Measurements from ENCODE around the gene LEKR1.
"Not testable (repeated sequence)": the region's sequence is repeated elsewhere in the genome, so short reads cannot be mapped to it uniquely, and the experiment has no call there.

The LEKR1 gene

DNA sequence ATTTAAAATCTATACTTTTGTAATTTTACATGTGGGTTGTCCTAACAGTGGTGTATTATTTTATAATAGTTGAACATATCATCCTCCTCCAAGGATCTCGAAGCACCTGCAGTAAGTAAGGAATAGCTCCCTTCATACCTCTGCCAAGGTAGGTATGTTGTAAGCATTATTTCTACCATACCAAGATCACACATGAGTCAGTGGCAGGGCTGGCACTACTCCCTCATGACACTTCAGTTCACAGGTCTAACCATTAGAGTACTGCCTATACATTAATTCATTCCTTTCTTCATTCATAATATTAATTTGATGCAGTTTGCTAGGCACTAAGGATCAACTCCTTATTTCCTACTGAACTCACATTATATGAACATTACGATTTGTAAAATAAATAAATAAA is 11.9 kb upstream of the LEKR1 start:
- no peak for DNase-seq (ENCODE audit: low spot score in 2 of 2)
- no peak for ATAC-seq (replicated peaks; ENCODE audit: extremely low read depth, poor library complexity, severe bottlenecking)
- Mint-ChIP-seq H3K4me1 (peaks cover 14% of the 10 kb centered on the region), H3K36me3 (ENCODE audit: insufficient read depth) (peaks cover 9% of the 10 kb centered on the region), H3K9me3 (no peaks in the 10 kb centered on the region), H3K4me3 (no peak overlapping the region), H3K27me3 (no peaks in the 10 kb centered on the region), H3K27ac (ENCODE audit: low read depth) (no peak overlapping the region)

DNA sequence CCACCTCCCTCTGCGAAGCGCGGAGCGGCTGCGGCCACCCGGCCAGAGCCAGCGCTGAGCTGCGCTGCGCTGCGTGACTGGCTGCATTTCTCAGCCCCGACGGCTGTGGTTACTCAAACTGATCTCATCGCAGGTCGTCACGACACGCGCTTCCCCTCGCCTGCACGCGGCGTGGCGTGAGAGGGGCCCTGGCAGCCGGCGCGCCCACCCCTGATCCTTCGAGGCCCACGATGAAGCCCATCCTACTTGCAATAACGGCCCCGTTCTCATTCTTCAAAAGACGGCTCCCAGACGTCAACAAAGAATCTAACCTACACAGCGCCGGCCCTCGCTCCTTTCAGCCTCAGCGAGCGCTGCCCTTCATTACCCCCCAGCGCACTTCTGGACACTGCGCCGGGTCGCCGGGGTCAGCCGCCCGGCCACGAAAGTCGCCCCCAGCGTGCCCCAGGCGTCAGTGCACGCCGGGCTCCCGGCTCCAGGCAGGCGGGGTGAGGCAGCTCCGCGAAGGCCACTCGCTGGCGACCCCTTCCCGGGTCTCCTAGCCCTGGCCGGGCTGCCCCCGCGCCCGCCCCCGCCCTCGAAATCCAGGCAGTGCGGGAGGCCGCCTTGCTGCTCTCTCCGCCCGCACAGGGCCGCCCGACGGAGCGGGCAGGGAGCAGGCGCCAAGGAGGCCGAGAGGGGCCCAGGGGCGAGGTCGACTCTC is 9.9 kb upstream of the LEKR1 start:
- ATAC-seq (replicated peaks; ENCODE audit: extremely low read depth, poor library complexity, severe bottlenecking) (peak; percentile 35), DNase-seq (ENCODE audit: low spot score in 2 of 2) (no peak)
- Mint-ChIP-seq H3K27me3 (no peaks in the 10 kb centered on the region), H3K36me3 (ENCODE audit: insufficient read depth) (peaks cover 9% of the 10 kb centered on the region), H3K27ac (ENCODE audit: low read depth) (peak overlapping the region; percentile 86), H3K4me3 (peak overlapping the region; percentile 90), H3K4me1 (peaks cover 14% of the 10 kb centered on the region), H3K9me3 (no peaks in the 10 kb centered on the region)

DNA sequence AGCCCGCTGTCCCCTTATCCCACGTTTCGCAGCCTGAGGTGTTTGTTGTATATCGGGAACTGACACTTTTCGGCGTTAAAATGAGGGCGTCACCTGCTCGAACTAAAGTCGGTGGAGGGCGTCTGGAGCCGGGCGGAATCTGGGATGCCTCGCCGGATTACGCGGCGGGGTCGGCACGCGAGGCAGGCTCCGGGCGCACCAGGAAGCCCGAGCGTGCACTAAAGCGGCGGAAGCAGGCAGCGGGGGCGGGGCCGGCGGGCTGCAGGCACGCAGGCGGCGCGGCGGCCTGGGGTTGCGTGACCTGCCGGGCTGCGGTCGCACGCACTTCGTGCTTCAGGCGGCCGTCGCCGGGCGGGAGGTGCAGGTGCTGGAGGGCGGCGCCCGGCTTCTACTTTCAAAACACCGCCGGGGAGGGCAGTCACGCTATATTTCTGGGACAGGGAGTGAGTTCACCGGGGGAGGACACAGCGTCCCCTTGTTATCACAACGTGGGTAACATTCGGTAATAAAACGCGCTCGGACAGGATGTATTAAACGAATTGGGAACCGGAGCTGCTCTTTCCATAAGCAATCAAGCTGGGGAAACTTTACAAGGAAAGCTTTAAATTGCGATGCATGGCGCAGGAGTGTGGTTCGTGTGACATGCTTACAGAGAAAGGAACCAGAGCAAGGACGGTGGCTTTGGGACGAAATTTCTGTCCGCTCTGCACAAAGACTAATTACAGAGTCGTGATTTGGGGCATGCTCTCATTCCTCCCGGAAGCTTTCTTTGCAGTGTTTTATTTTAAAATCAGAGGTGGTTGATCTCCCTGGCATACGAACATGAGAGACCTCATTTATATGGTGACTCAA is 9.1 kb upstream of the LEKR1 start:
- DNase-seq (ENCODE audit: low spot score in 2 of 2) (peak; percentile 61 to 64), ATAC-seq (replicated peaks; ENCODE audit: extremely low read depth, poor library complexity, severe bottlenecking) (peak; percentile 78)
- peaks cover 9% of the 10 kb centered on the region for H3K36me3 Mint-ChIP-seq (ENCODE audit: insufficient read depth)
- no peaks in the 10 kb centered on the region for H3K9me3 Mint-ChIP-seq
- H3K27me3 Mint-ChIP-seq, result no peaks in the 10 kb centered on the region
- peak overlapping the region; percentile 86 for H3K27ac Mint-ChIP-seq (ENCODE audit: low read depth)
- H3K4me3 Mint-ChIP-seq, result peak overlapping the region; percentile 90
- H3K4me1 Mint-ChIP-seq, result peaks cover 14% of the 10 kb centered on the region

DNA sequence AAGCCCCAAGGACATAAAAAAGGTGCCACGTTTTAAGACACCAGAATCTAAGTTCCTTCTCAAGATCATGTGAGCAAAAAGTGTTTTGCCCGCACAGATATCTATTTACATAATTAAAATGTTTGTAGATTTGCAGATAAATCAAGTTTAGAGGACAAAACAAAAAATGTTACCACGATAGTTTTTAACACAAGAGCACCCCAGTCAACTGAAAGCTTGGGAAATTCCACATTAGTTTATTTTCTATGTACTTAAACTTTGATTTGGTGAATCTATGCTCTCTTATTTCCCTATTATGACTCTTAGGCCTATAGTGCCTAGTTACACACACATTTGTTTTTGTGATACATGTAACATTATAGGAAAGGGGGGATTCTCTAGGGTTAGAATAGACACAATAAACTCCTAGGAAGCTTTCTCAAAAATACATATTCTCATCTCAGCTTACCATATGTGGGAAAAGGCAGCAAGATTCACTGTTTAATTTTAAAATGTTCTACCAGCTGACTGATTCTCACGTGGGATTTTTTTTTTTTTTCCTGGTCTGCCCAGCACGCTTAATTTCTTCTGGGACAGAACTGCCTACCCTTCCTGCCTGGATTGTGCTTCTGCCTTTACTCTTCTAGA is 8.4 kb upstream of the LEKR1 start:
- peak overlapping the region; percentile 90 for H3K4me3 Mint-ChIP-seq
- H3K4me1 Mint-ChIP-seq, result peaks cover 14% of the 10 kb centered on the region
- no peaks in the 10 kb centered on the region for H3K9me3 Mint-ChIP-seq
- H3K27me3 Mint-ChIP-seq, result no peaks in the 10 kb centered on the region
- H3K36me3 Mint-ChIP-seq (ENCODE audit: insufficient read depth), result peaks cover 11% of the 10 kb centered on the region
- peak overlapping the region; percentile 86 for H3K27ac Mint-ChIP-seq (ENCODE audit: low read depth)
- peak; percentile 3 for ATAC-seq (replicated peaks; ENCODE audit: extremely low read depth, poor library complexity, severe bottlenecking)
- DNase-seq (ENCODE audit: low spot score in 2 of 2), result no peak

DNA sequence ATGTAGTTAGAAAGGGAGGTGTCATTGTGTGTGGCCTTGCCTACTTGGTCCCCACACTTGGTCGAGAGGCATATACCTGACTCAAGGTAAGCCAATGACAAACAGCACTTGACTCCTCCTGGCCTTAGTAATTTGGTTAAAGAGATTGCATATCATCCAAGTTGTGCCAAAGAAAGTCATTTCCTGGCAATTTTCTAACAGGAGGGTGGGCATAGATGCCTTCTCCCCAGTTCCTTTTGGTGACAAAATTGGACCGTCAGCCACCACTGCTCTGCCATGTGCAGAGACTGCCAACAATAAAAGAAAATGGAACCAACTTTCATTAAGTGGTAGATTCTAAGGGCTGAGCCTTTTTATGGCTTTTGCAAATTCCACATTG is 7.9 kb upstream of the LEKR1 start:
- Mint-ChIP-seq H3K9me3 (no peaks in the 10 kb centered on the region), H3K27ac (ENCODE audit: low read depth) (no peak overlapping the region), H3K4me3 (peak overlapping the region; percentile 90), H3K4me1 (peaks cover 11% of the 10 kb centered on the region), H3K36me3 (ENCODE audit: insufficient read depth) (peaks cover 11% of the 10 kb centered on the region), H3K27me3 (no peaks in the 10 kb centered on the region)
- DNase-seq (ENCODE audit: low spot score in 2 of 2) (no peak), ATAC-seq (replicated peaks; ENCODE audit: extremely low read depth, poor library complexity, severe bottlenecking) (no peak)

DNA sequence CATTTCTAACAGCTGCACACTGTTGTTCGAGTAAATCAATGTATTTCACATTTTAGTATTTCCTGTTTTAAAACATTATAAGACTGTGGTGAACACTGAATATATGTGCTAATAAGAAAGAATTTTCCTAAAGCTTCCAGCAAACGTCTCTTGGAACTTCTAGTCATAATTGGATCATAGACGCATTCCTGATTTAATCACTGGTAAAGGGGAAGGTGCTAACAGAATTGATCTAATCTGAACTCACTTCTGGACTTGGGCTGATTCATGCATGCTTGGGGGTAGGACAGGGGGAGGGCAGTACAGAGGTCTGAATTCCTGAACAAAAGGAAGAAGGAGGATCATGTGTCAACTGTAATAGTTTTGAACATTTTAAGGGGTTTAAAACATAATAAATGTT is 7.3 kb upstream of the LEKR1 start:
- no peak for DNase-seq (ENCODE audit: low spot score in 2 of 2)
- Mint-ChIP-seq H3K4me1 (peaks cover 8% of the 10 kb centered on the region), H3K27me3 (no peaks in the 10 kb centered on the region), H3K36me3 (ENCODE audit: insufficient read depth) (peaks cover 11% of the 10 kb centered on the region), H3K9me3 (no peaks in the 10 kb centered on the region), H3K4me3 (no peak overlapping the region), H3K27ac (ENCODE audit: low read depth) (no peak overlapping the region)
- no peak for ATAC-seq (replicated peaks; ENCODE audit: extremely low read depth, poor library complexity, severe bottlenecking)

DNA sequence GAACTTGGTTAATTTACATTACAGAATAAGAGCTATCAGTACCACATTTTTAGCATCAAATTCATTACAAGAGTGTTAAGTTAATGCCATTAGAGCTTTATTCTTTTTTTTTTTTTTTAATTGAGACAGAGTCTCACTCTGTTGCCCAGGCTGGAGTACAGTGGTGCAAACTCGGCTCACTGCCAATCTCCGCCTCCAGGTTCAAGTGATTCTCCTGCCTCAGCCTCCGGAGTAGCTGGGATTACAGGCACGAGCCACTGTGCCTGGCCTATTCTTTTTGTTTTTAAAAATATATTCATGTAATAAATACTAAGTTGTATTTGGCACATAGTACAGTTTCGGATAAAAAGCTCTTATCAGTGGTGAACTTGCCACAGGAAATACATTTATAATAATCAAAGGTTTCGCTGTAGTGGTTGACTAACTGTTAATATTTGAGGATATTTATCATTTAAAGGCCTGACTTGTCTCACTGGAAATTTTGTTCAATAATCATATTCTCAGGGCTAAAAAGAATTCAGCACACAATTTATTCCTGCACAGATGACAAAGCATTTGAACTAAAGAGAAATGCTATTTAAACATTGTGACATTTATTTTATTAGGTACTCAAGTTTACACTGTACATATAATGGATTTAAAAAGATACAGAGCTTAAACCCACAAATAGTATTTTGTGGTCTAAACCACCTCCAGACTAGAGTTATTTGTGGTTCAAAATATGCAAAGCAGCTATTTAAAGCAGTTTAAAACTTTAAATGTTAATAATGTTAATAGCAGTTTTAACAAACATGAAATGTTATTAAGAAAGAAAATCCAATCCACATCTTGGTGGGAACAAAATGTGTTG is 6.1 kb upstream of the LEKR1 start:
- DNase-seq (ENCODE audit: low spot score in 2 of 2), result no peak
- Mint-ChIP-seq H3K27ac (ENCODE audit: low read depth) (no peak overlapping the region), H3K4me3 (no peak overlapping the region), H3K4me1 (peaks cover 8% of the 10 kb centered on the region), H3K9me3 (no peaks in the 10 kb centered on the region), H3K36me3 (ENCODE audit: insufficient read depth) (peaks cover 11% of the 10 kb centered on the region), H3K27me3 (no peaks in the 10 kb centered on the region)
- no peak for ATAC-seq (replicated peaks; ENCODE audit: extremely low read depth, poor library complexity, severe bottlenecking)

DNA sequence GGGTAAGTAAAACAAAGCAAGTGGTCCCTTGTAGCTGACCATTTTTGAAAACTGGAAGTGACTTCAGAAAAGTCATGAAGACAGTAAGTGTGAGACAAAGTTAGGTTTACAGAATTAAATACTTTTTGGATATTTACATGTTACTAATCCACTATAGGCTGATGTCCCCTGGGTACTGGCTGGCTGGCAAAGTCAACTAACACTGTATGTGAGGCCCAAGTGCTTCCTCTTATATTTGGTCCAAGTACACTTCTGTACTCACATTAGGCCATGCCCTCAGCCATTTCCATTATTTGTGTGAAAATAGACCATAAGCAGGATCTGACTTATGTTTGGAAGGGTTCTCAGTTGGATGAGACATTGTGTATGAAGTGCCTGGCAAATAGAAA is 5.5 kb upstream of the LEKR1 start:
- no peaks in the 10 kb centered on the region for H3K9me3 Mint-ChIP-seq
- no peak overlapping the region for H3K4me3 Mint-ChIP-seq
- H3K4me1 Mint-ChIP-seq, result peaks cover 9% of the 10 kb centered on the region
- no peaks in the 10 kb centered on the region for H3K27me3 Mint-ChIP-seq
- no peak overlapping the region for H3K27ac Mint-ChIP-seq (ENCODE audit: low read depth)
- H3K36me3 Mint-ChIP-seq (ENCODE audit: insufficient read depth), result peaks cover 10% of the 10 kb centered on the region
- ATAC-seq (replicated peaks; ENCODE audit: extremely low read depth, poor library complexity, severe bottlenecking), result no peak
- no peak for DNase-seq (ENCODE audit: low spot score in 2 of 2)

DNA sequence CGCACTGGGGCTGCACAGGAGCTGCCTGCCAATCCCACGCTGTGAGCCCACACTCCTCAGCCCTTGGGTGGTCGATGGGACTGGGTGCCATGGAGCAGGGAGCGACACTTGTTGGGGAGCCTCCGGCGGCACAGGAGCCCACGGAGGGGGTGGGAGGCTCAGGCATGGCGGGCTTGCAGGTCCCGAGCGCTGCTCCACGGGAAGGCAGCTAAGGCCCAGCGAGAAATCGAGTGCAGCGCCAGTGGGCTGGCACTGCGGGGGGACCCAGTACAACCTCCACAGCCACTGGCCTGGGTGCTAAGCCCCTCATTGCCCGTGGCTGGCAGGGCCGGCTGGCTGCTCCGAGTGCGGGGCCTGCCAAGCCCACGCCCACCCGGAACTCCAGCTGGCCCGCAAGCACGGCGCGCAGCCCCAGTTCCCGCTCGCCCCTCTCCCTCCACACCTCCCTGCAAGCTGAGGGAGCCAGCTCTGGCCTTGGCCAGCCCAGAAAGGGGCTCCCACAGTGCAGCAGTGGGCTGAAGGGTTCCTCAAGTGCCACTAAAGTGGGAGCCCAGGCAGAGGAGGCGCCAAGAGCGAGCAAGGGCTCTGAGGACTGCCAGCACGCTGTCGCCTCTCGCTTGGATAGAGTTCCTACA is 3.4 kb upstream of the LEKR1 start:
- not testable (repeated sequence) for H3K27me3 Mint-ChIP-seq; H3K4me3 Mint-ChIP-seq; H3K9me3 Mint-ChIP-seq; DNase-seq (ENCODE audit: low spot score in 2 of 2); ATAC-seq (replicated peaks; ENCODE audit: extremely low read depth, poor library complexity, severe bottlenecking); H3K27ac Mint-ChIP-seq (ENCODE audit: low read depth)
- Mint-ChIP-seq H3K4me1 (peaks cover 23% of the 10 kb centered on the region), H3K36me3 (ENCODE audit: insufficient read depth) (peaks cover 13% of the 10 kb centered on the region)

DNA sequence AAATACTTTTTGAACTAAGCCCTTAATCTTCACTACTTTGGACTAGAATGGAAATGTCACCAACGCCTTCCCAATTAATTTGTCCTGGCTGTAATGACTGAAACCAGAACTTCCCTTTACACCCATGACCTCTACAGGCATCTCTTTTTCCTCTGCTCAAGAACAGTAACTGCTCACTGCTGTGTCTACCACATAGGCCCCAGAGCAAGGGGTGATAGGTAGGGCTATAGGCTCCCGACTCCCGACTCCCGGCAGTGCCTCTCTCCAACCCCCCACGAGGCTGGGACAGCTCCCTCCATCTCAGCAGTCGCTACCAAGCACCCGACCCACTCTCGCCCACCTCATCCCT is 384 bp upstream of the LEKR1 start:
- H3K27me3 Mint-ChIP-seq, result no peaks in the 10 kb centered on the region
- DNase-seq (ENCODE audit: low spot score in 2 of 2) (no peak), ATAC-seq (replicated peaks; ENCODE audit: extremely low read depth, poor library complexity, severe bottlenecking) (peak; percentile 54)
- peaks cover 24% of the 10 kb centered on the region for H3K4me1 Mint-ChIP-seq
- peak overlapping the region; percentile 86 for H3K4me3 Mint-ChIP-seq
- peak overlapping the region; percentile 88 for H3K27ac Mint-ChIP-seq (ENCODE audit: low read depth)
- peaks cover 13% of the 10 kb centered on the region for H3K36me3 Mint-ChIP-seq (ENCODE audit: insufficient read depth)
- no peaks in the 10 kb centered on the region for H3K9me3 Mint-ChIP-seq

DNA sequence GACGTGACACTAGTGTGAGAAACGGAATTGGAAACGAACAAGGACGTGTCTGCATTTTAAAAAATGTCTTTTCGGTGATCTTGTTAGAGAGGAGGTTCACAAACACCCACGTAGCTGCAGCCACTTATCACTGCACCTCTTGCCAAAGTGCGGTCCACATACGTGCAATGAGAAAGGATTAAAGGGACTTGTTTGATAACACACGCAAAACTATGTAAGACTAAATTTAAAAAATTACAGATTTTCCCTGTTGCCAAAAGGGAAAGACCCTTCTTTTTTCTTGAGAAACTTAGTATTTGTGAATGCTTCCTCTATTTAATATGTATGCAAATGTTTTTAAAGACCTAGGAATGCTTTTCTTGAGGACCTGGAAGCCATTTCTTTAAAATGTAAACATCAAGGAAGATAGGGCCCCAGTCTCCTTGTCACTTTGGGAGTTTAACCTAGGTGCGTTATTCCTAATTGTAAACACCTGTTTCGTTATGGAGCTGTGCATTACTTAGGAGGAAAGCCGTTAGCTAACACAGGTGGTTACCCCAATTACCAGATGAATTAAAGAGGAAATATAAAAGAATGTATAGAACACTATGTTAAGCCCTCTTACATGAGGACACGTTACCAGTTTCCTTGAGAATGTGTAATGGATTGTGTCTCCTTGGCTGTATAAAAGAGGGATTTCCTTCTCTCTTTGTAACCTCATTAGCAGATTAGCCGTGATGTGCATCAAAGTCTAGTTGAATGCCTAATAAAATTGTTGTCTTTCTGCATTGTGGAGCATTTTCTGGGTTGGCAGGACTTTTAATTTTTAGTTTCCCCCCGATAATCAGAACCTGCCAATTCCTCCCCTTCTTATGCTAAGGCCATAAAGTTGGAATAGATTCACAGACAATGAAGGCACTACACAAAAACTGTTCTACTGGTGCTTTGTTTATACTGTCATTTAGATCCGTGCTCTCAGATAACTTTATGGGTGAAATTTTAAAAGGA is 1.0 kb downstream of the LEKR1 start:
- H3K36me3 Mint-ChIP-seq (ENCODE audit: insufficient read depth), result peaks cover 14% of the 10 kb centered on the region
- peak overlapping the region; percentile 88 for H3K27ac Mint-ChIP-seq (ENCODE audit: low read depth)
- no peaks in the 10 kb centered on the region for H3K27me3 Mint-ChIP-seq
- DNase-seq (ENCODE audit: low spot score in 2 of 2) (no peak), ATAC-seq (replicated peaks; ENCODE audit: extremely low read depth, poor library complexity, severe bottlenecking) (peak; percentile 59)
- H3K4me1 Mint-ChIP-seq, result peaks cover 24% of the 10 kb centered on the region
- H3K9me3 Mint-ChIP-seq, result no peaks in the 10 kb centered on the region
- H3K4me3 Mint-ChIP-seq, result peak overlapping the region; percentile 86
